Kidney glomerular epithelial cell (primary cell): Measurements from ENCODE around the gene CAPN11.

Source experiments
- DNase-seq: peaks from one replicate; lab custom pipeline; 2025; lab: John Stamatoyannopoulos, UW

The CAPN11 gene

DNA sequence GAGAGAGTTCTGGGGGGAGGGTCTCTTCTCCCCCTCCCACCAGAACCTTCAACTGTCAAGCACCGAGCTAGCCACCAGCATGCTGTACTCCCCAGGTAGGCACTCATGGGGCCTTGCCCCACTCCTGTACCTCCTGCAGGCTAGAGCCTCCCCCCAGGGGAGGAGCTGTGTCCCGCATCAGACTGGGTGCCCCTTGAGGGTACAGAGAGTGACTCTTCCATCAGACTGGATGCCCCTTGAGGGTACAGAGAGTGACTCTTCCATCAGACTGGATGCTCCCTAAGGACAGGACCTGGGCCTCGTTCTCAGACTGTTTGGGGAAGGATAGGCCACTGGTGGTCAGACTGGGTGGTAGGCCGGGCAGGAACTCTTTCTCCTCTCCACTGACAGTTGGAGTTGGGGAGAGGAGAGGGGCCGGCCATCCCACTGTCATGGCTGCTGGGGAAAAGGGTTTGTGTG, at the start of gene CAPN11:
Gene CAPN11 (plus strand): TSS at position 51 of the 459 bp plus-strand sequence. CDS start 29 bp downstream, at position 80.
- DNase-seq: no peak

DNA sequence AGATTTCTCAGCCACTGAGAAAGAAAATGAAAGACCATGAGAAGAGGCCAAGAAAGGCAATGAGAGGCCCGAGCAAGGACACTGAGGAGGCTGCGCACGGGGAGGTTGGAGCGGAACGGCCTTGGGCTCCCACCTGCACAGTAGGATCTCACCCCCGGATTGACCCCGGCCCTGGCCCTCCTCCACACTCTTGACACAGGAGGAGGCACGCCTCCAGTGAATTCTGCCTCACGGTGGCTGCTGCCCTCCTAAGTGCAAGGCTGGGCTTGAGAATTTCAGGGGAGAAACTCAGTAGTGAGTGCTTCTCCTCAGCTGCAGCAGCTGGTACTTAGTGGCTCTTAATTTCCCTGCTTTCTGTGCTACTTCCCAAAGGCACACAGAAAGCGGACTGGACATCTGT, 49.4 kb upstream of the CAPN11 start:
- no peak for DNase-seq

DNA sequence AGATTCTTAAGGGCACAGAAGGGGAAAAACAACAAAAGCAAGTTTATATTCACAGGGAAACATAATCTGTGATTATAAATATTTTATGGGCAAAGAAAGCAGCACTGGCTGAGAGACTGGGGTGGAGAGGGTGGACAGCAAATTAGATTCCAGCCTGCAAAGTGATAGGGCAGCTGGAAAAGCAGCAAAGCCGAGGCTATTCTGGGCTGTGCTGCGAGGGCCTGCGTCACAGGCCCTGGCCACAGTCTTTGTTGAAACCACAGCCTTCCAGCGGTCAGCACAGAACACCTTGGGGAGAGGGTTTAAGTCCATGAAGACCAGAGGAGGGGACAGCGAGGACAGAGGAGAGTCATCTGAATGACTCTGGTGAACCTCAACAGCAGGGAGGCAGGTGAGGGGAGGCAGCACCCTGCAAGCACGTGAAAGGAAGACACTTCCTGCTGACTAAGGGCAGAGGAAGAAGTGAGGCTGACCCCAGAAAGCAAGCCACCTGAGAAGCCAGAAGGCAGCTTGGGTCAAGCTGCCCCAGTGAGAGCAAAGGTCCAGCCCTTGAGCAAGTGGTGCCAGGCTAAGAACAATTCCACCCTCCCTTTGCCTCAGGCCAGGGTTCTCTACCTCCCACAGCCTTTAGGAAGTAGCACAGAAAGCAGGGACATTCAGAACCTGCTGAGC, 48.5 kb upstream of the CAPN11 start:
- DNase-seq: no peak

DNA sequence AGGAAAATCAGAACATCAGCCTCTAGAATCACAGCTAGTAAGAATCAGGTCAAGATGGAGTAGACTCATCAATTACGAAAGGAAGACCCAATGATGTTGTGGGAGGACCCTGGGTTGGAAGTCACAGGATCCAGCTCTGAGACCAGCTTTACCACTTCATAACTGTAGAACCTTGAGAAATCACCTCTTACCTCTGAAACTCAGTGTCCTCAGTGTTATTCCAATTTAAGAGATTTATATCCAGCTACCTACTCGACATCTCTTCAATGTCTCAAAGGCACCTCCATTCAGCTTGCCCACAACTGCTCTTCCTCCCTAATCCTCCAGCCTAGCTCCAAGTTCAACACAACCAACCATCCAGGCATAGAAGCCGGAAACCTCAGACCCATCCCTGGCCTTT, 47.7 kb upstream of the CAPN11 start:
- DNase-seq: no peak

DNA sequence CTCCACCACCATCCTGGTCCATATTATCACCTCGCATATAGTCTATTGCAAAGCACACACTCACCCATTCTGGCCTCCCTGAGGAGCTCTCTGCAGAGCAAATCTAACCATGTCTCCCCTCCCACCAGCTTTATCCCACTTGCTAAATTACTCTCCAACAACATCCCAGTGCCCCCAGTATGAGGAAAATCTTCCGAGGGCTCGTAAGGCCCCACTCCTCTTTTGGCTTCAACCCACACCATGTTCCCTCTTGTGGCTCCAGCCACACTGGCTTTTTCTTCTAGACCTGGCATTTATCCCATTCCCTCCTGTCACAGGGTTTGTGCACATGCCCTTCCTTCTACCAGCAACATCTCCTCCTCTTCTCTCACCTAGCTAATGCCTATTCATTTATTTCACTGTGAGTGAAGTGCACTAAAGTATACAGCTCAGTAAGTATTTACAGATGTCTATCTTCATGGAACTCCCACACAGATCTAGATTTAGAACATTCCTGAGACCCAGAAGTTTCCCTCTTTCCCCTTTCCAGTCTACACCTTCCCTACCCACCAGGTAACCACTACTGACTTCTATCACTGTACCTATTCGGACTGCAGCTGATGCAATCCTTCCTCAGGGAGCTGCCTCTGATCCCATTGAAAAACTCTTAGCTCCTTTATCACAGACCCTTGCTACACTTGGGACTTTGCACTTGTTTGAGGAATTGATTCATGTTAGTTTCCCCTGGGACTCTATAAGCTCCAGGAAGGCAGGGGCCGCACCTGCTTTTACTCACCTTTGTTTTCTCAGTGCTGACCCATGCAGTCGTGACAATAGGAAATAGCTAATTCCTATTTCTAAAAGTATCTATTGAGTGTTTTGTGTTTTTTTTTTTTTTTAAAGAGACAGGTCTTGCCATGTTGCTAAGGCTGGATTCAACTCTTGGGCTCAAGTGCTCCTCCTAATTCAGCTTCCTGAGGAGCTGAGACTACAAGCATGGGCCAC, 46.9 kb upstream of the CAPN11 start:
- no peak for DNase-seq

DNA sequence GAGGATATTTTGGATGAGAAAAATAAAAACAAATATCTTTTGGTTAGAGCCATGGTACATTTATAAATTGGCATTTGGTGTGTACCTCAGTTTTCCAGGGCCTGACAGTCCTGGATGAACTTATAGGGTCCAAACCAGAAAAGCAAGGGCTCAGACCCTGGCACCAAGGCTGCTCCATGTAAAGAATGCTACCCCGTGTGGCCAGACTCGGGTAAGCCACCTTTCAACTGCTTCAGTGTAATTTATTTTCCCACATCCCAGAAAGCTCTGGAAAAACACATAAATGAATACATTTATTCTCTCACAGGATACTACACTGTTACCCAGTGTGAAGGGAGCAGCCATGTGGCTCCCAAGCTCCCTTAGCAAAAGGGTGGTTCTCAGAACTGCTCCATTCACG, 45.2 kb upstream of the CAPN11 start:
- no peak for DNase-seq

DNA sequence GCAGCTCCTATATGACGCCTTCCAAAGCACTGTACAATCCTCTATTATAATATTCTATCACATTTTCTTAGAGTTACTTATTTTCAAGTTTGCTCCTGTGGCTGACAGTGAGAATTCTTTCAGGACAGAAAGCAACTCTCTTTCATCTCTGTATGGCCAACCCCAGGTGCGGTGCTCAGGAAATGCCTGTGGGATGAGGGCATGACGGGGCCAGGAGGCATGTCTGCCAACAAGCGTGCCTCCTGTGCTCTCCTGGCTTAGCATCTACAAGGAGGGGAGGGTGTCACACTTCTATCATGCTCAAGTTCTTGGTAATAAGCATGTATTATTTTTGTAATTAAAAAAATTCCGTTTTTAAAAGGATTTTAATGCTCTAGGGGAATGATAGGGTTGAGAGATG, 42.8 kb upstream of the CAPN11 start:
- peak; percentile 80 for DNase-seq

DNA sequence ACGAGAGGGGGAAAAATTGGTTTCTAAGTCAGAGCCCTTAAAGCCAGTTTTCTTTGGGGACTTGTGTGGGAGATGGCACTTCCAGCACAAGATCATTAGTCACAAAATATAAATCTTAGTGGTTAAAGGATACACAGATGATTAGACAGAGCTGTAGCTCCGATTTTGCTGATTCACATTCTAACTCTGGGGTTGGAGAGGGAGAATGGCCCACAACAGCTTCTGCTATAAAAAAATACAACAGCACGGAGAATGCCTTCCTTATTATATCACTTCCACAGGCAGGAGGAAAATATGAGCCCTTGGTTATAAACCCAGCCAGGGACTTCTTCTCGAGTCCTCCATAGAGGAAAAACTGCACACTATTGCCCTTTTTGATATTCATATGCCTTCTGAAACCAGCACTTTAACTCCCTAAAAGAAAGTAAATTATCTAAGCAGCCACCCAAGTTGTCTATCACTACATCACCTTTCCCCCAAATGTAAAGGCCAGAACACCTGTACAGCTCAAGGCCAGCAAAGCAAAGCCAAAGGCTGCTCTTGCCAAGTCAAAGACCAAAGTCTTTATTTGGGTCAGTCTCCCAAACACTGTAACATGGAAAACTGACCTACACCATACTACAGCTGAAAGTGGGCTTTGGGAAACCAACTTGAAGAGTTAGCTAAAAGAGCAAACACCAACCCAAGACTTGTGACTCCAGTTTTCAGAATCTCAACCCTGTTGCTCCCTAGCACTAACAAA, 41.8 kb upstream of the CAPN11 start:
- DNase-seq: peak; percentile 86

DNA sequence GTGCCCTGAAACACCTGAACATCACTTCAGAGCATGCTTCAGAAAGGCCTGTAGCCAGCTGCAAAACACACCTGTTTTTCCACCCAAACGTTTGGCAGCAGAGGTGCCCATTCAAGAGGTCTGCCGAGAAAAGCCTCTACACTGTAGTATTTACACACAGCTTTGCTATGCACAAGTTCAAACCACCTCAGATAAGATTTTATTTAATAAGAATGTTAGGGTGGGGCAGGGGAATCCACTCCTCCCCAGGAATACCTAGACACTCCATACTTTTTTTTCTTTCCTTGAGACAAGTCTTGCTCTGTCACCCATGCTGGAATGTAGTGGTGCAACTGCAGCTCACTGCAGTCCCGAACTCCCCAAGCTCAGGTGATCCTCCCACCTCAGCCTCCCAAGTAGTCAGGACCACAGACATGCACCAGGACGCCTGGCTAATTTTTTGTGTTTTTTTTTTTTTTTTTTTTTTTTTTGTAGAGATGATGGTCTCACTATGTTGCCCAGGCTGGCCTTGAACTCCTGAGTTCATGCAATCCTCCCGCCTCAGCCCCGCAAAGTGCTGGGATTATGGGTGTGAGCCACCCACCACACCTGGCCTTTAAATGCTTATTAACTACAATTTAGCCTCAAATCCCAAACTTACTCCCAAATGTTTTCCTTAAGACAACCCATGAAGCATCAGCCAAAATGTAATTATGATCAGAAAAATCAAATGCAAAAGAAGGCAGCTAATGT, 41.1 kb upstream of the CAPN11 start:
- DNase-seq: peak; percentile 49

DNA sequence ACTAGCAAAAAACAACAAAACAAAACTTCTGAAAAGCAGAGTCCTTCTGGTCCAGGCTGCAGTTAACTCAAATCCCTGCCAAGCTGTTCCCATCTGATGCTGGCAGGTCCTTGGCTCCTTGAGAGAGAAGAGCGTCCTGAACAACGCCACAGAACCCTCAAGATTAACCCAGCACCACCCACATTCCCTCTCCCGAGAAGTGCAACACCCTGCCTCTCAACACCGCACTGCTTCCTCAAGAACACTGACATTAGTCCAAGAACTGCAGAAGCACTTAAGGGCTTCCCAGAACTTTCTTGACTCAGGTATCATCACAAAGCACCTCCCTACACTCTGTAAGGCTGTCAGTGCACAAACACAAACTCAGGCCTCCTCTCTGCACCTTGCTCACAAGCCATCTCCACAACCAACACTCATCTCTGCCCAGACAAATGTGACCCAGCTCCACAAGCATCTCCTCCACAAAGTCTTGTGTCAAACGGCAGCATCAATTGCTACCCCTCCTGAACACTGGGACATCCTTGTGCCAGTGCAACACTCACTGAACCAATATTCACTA, 38.8 kb upstream of the CAPN11 start:
- DNase-seq: no peak

DNA sequence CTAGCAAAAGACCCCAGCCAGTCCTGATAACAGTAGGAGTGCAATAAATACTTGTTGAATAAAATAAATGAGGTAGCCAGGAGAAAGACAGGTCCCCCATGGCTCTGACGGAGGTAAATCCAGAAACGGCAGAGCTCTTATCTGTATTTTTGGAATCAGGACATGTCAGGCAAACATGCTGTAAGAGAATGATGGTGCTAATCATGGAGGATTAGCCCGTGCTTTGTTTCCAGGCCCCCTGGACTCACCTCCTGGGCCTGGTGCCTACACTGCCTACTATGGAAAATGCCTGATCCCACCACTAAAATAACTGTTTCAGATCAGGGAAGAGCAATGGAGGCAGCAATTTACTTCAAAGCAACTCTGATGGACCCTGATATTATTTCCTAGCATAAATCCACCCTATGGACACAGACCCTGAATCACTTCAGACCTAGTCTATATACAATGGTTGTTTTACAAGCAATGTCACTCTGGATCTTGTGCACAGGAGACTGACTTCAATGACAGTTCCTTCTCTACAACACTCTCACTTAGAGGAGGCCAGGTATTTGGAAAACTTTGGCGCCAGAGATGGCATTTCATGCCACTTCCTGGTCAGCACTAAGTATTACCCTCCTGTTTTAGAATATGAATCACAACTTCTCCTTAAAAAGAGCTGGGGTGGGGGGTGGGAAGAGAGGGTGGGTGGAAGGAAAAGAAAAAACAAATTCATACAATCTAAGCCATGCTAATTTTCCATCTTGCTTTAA, 37.8 kb upstream of the CAPN11 start:
- no peak for DNase-seq

DNA sequence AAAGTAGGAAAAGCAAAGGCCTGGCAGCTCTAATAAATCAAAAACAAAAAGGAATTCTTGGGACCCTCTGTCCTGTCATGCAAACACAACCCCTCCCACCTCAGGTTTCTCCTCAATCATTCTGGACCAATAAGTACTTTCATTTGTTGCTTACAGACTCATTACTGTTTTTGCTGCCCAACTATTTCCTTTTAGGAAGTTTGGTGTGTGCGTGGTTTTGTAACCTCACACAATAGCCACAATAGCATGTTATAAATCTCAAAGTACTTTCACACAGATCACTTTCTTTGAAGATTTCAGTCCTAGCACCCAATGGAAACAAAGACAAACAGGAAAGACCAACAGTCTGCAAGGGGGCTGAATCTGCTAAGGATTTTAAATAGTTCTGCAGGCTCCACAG, 35.8 kb upstream of the CAPN11 start:
- no peak for DNase-seq

DNA sequence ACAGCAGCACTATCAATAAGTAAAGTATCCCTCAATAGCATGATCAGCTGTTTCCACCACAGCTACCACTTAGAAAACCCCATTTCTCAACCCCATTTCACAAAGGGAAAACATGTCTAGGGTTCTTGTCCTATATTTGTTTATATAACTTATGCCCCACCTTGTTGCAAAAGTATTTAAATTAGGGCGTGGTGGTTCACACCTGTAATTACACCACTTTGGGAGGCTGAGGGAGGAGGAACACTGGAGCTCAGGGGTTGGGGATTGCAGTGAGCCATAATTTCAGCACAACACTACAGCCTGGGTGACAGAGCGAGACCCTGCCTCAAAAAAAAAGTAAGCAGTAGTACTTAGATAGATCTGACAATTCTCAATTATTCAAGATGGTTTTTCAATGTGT, 35.1 kb upstream of the CAPN11 start:
- DNase-seq: no peak

DNA sequence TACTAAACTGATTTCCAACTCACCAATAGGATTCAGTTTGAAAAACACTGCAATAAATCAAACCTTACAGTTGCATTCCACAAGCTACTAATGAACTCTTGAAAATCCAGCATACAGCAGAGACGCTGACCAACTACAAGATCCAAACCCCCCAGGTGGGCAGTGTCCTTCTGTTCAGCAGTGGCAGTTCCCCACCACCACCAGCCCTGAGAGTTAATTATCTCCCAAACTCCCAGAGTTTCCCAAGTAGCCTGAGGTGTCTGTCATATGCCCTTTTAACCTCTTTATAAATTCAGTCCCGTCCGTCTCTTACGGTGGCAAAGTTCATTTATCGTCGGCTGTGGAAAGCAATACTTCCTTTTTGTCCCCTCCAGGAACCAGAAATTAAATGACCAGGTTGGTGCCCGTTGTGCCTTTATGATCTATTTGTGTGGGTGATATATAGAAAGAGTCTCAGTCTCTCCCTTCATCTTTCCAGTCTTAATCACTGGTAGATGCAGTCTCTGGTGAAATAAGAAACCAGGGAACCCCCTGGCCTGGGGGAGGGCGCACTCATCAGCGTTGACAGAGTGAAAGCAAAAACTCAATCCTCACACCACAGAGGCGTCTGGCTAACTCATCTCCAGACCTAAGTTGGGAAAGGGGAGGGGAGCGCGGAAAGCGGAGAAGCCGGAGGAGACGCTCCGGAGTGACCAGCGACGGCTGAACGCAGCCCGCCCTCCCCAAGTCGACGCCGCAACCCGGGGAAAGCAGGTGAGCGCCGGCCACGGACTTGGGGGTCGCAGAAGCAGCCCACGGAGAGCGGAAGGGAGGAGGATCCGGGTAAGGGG, 32.1 kb upstream of the CAPN11 start:
- DNase-seq: peak; percentile 56

DNA sequence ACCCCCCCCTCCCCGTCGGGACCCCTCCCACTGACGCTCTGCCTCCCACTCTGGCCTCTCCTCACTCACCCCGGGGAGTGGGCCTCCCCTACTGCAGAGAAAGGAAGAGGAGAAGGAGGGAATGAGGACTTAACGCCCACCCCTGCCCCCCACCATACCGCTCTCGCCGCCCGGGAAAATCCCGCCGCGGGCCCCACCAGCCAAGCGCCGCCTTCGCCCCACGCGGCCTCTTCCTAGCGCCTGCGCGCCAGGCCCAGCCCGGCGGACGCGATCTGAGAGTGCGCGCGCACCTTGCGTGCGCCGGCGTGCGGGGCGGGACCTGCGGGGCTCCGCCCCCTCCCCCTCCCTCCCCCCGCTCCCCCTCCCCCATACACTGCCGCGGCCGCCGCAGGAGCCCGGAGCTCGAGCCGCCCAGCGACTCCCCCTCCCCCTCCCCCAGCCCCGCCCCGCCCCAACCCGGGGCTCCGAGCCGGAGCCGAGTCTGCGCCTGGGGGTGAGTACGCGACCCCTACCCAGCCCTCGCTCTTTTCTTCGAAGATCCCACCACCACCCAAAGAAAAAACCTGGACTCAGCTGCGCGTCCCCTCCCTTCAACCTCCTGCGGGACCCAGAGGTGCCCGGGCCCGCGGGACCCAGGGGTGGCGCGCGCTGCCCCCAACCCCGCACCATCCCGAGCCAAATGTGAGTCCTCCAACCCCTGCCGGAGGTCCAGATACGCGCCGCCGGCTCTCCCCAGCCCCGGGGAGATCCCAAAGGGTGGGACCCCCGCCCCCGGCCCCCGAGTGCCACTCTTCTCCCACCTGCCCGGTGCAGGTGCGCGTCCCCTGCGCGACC, 31.2 kb upstream of the CAPN11 start, which contains the start of the genes MRPL14 and TMEM63B:
Gene MRPL14 (minus strand): TSS at position 267 of the 834 bp plus-strand sequence. CDS start 10,841 bp downstream, outside the sequence.
Gene TMEM63B (plus strand): TSS at position 369 of the 834 bp plus-strand sequence. CDS start 7,031 bp downstream, outside the sequence.
- peak; percentile 81 for DNase-seq

DNA sequence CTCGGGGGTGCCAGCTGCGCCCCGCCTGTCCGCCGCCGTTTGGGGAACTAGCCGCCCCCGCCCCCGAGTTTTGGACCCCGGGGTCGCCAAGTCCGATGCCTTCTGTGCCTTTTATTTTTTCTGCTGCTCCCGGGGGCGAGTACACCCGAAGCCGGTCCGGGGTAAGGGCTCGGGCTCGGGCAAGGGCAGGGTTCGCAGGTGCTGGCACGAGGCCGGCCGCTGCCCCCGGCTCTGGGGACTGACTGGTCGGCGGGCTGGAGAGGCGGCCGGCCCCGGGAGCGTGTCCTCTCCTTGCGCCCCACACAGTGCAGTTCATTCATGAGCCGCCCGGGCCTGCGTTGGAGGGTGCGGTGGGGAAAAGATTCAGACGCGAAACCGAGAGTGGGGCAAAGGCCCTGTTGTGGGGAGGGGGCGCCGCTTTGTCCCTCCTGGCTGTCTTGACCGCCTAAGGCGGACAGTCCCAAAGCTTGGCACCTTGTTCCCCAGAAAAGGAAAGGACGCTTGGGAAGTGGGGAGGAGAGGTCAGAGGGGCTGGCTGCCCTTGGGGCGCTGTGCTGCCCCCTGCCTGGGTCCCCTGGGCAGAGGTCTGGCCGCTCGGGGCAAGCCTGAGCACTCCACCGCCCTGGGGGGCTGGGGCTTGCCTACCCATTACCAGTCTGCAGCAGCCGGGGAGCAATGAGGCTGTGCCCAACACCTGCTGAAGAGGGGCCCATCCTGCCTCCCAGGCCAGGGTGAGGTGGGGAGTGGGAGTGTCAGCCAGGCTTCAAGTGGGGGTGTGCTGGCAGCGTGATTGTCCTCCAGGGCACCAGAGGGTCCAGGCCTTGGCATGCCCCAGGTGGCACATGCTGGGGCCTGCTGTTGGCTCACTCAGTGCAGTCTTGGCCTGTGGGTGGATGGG, 30.4 kb upstream of the CAPN11 start:
- no peak for DNase-seq

DNA sequence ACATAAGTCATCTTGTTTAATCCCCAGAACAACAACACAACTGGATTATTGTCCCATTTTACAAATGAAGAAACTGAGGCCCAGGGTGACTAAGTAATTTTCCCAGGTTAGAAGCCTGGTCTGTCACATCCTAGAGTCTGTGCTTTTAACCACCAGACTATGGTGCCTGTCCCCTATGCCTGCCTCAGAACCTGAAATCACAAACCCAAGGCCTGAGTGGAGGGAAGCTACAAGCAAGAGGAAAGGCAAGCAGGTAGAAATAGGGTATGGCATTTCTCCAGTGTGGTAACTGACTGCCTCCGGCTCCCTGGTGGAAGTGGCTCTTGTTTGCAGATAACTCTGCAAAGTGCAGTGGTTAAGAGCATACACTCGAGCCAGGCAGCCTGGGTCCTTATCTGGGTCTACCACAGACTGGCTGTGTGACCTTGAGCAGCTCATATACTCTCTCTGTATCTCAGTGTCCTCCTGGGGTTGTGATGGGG, 28.7 kb upstream of the CAPN11 start:
- no peak for DNase-seq
